Measurements from ENCODE around the gene RNF214. TPM values are rescaled to one million over a fixed set of nuclear protein-coding genes. Genes with fewer than 3 reads are reported as not detected.

RNF214 gene
- total and polyA plus RNA-seq, 2 donors (not counting 1 experiment from before 2014, with no cell fraction given), result 12.1 to 13.4 TPM

- Histone ChIP-seq H3K9me3 (ENCODE audit: control insufficient read depth, insufficient read depth, low read depth, low read length) (no peaks in the 10 kb centered on the region), H3K4me3 (replicated peaks in 1 of 4; ENCODE audit: control extremely low read depth in 1 of 4, insufficient read depth in 1 of 4, low read depth in 3 of 4, low read length in 4 of 4) (no peak overlapping the region), H2AFZ (ENCODE audit: low read length) (no peak overlapping the region), H3K27ac (ENCODE audit: insufficient read depth, low read length) (no peak overlapping the region), H3K4me2 (ENCODE audit: extremely low read depth, insufficient read depth, low read length) (no peak overlapping the region), H3K36me3 (ENCODE audit: control insufficient read depth, insufficient read depth, low read length) (peaks cover 3% of the 10 kb centered on the region), H3K4me1 (ENCODE audit: control insufficient read depth, extremely low read depth, insufficient read depth, low read length) (no peaks in the 10 kb centered on the region), H3K27me3 (ENCODE audit: control insufficient read depth, insufficient read depth, low read length) (no peaks in the 10 kb centered on the region), H4K20me1 (ENCODE audit: control insufficient read depth, extremely low read depth, insufficient read depth, low read length) (no peaks in the 10 kb centered on the region), H3K79me2 (ENCODE audit: control insufficient read depth, insufficient read depth, low read length) (no peaks in the 10 kb centered on the region), H3K9ac (ENCODE audit: insufficient read depth, low read length) (no peak overlapping the region)
- DNase-seq (ENCODE audit: low read depth in 2 of 2), result no peak
- TF ChIP-seq EZH2 (IDR thresholded peaks at IDR 0.05; ENCODE audit: low read length, missing control alignments), result no peak
Measured at GRCh38 chr11:117248341-117248740, 15.9 kb downstream of the RNF214 start.

- Histone ChIP-seq H3K4me2 (ENCODE audit: extremely low read depth, insufficient read depth, low read length) (no peak overlapping the region), H2AFZ (ENCODE audit: low read length) (no peak overlapping the region), H3K27me3 (ENCODE audit: control insufficient read depth, insufficient read depth, low read length) (no peaks in the 10 kb centered on the region), H3K27ac (ENCODE audit: insufficient read depth, low read length) (no peak overlapping the region), H3K9me3 (ENCODE audit: control insufficient read depth, insufficient read depth, low read depth, low read length) (no peaks in the 10 kb centered on the region), H3K4me3 (replicated peaks in 1 of 4; ENCODE audit: control extremely low read depth in 1 of 4, insufficient read depth in 1 of 4, low read depth in 3 of 4, low read length in 4 of 4) (no peak overlapping the region), H3K36me3 (ENCODE audit: control insufficient read depth, insufficient read depth, low read length) (peaks cover 3% of the 10 kb centered on the region), H3K4me1 (ENCODE audit: control insufficient read depth, extremely low read depth, insufficient read depth, low read length) (no peaks in the 10 kb centered on the region), H4K20me1 (ENCODE audit: control insufficient read depth, extremely low read depth, insufficient read depth, low read length) (no peaks in the 10 kb centered on the region), H3K79me2 (ENCODE audit: control insufficient read depth, insufficient read depth, low read length) (no peaks in the 10 kb centered on the region), H3K9ac (ENCODE audit: insufficient read depth, low read length) (no peak overlapping the region)
- TF ChIP-seq CTCF (conservative IDR thresholded peaks at IDR 0.05 in 1 of 2, IDR thresholded peaks at IDR 0.05 in 1 of 2; ENCODE audit: low read depth in 1 of 2, low read length in 2 of 2) (no peak), EZH2 (IDR thresholded peaks at IDR 0.05; ENCODE audit: low read length, missing control alignments) (no peak)
- DNase-seq (ENCODE audit: low read depth in 2 of 2), result no peak
Measured at GRCh38 chr11:117249571-117249970, 17.1 kb downstream of the RNF214 start.

GRCh38 chr11:117251506-117251905 is 19.0 kb downstream of the RNF214 start:
- peaks cover 2% of the 10 kb centered on the region for H3K4me1 ChIP-seq (ENCODE audit: control insufficient read depth, extremely low read depth, insufficient read depth, low read length)
- no peak overlapping the region for H3K9ac ChIP-seq (ENCODE audit: insufficient read depth, low read length)
- no peak overlapping the region for H3K27ac ChIP-seq (ENCODE audit: insufficient read depth, low read length)
- no peaks in the 10 kb centered on the region for H3K9me3 ChIP-seq (ENCODE audit: control insufficient read depth, insufficient read depth, low read depth, low read length)
- TF ChIP-seq CTCF (conservative IDR thresholded peaks at IDR 0.05 in 1 of 2, IDR thresholded peaks at IDR 0.05 in 1 of 2; ENCODE audit: low read depth in 1 of 2, low read length in 2 of 2) (no peak), EZH2 (IDR thresholded peaks at IDR 0.05; ENCODE audit: low read length, missing control alignments) (no peak)
- H3K27me3 ChIP-seq (ENCODE audit: control insufficient read depth, insufficient read depth, low read length), result no peaks in the 10 kb centered on the region
- no peak overlapping the region for H2AFZ ChIP-seq (ENCODE audit: low read length)
- no peak overlapping the region for H3K4me3 ChIP-seq (replicated peaks in 1 of 4; ENCODE audit: control extremely low read depth in 1 of 4, insufficient read depth in 1 of 4, low read depth in 3 of 4, low read length in 4 of 4)
- DNase-seq (ENCODE audit: low read depth in 2 of 2), result no peak
- H4K20me1 ChIP-seq (ENCODE audit: control insufficient read depth, extremely low read depth, insufficient read depth, low read length), result no peaks in the 10 kb centered on the region
- H3K36me3 ChIP-seq (ENCODE audit: control insufficient read depth, insufficient read depth, low read length), result peaks cover 3% of the 10 kb centered on the region
- no peak overlapping the region for H3K4me2 ChIP-seq (ENCODE audit: extremely low read depth, insufficient read depth, low read length)
- H3K79me2 ChIP-seq (ENCODE audit: control insufficient read depth, insufficient read depth, low read length), result no peaks in the 10 kb centered on the region
